Lung (tissue), 12 donors: ENCODE results near the gene SEC14L5. TPM values are rescaled to one million over a fixed set of nuclear protein-coding genes. Genes with fewer than 3 reads are reported as not detected.

Experiments used
- ATAC-seq: fragments of 200-7000 bp; cut with Tn5 transposase; one replicate; pipeline ENCODE4 v1.9.1; 2020; ENCODE audit warnings: moderate number of reproducible peaks; ENCODE audit not compliant: insufficient read depth, low FRiP score
- DNase-seq, 3 donors: peaks; one replicate each; pipeline ENCODE4 v3.0.0-alpha.2; 2013 to 2017
- H3K27ac ChIP-seq, 2 donors: one replicate each; pipeline ENCODE4 v1.5.1; 2013; ENCODE audit warnings: mild to moderate bottlenecking in 2 of 2, moderate library complexity in 2 of 2, control low read depth in 1 of 2, inconsistent platforms in 1 of 2, low read depth in 1 of 2, low read length in 1 of 2
- H3K27me3 ChIP-seq, 3 donors: one replicate each; pipeline ENCODE4 v1.5.1; 2013; ENCODE audit warnings: low read length in 2 of 3; ENCODE audit not compliant: control insufficient read depth in 3 of 3, insufficient read depth in 3 of 3
- H3K36me3 ChIP-seq, 4 donors: one replicate each; pipeline ENCODE4 v1.5.1; 2013; ENCODE audit warnings: low read length in 4 of 4, mild to moderate bottlenecking in 1 of 4, moderate library complexity in 1 of 4; ENCODE audit not compliant: control insufficient read depth in 4 of 4, insufficient read depth in 4 of 4
- H3K4me1 ChIP-seq, 5 donors: one replicate each; pipeline ENCODE4 v1.5.1; 2013; ENCODE audit warnings: low read length in 5 of 5, mild to moderate bottlenecking in 2 of 5, moderate library complexity in 1 of 5; ENCODE audit not compliant: control insufficient read depth in 5 of 5, insufficient read depth in 5 of 5
- H3K4me3 ChIP-seq: one replicate; pipeline ENCODE4 v1.5.1; 2013; ENCODE audit warnings: mild to moderate bottlenecking, control low read depth, moderate library complexity
- H3K9ac ChIP-seq, 2 donors: one replicate each; pipeline ENCODE4 v1.5.1; 2013; ENCODE audit warnings: low read length in 2 of 2, control low read depth in 1 of 2; ENCODE audit not compliant: insufficient read depth in 1 of 2
- H3K9me3 ChIP-seq, 4 donors: one replicate each; pipeline ENCODE4 v1.5.1; 2013; ENCODE audit warnings: low read length in 3 of 4, mild to moderate bottlenecking in 1 of 4, moderate library complexity in 1 of 4; ENCODE audit not compliant: control insufficient read depth in 4 of 4, insufficient read depth in 3 of 4
- CTCF ChIP-seq: IDR thresholded peaks from 2 replicates; pipeline ENCODE4 v1.5.1; 2012; ENCODE audit warnings: mild to moderate bottlenecking; ENCODE audit errors: control extremely low read depth, extremely low read depth
- WGBS, 2 donors: extraction: QIAGEN DNeasy Blood & Tissue Kit; methylation state at CpG; one replicate each; pipeline ENCODE4 v1.1.7; 2013; 5-methylcytosine and 5-hydroxymethylcytosine counted together
- polyA plus RNA-seq, 2 donors: library from polyadenylated mRNA; stranded (reverse); fragments of 200-250 nt; gene quantifications; one replicate each; pipeline ENCODE4 v1.2.1, GENCODE V29; 2013
- total RNA-seq, 2 donors: library from RNA; depleted of rRNA in 1 of 2; stranded (reverse); fragments of >200 nt in 1 of 2; gene quantifications; one replicate each; pipeline ENCODE4 v1.2.1, GENCODE V29; 2014 to 2021
- donor health status: control.
- donor health status: control.
- donor health status: Bipolar disorder and iron deficiency.
- donor health status: healthy.
- donor health status: DM: yes; HTN: yes; CAD: no.

The SEC14L5 gene
- total and polyA plus RNA-seq, 4 donors = 0.10 to 0.98 (median 0.28) TPM

- Histone ChIP-seq H3K9me3 (peaks cover 0 to 3% (median 0%) of the 10 kb centered on the region in 4 donors), H3K27ac (no peak overlapping the region), H3K4me3 (no peak overlapping the region), H3K4me1 (no peaks in the 10 kb centered on the region), H3K9ac (no peak overlapping the region), H3K36me3 (peaks cover 0 to 13% (median 1%) of the 10 kb centered on the region in 4 donors), H3K27me3 (no peaks in the 10 kb centered on the region)
- ATAC-seq = no peak
- WGBS, 2 donors = 81 to 86% methylated on average over 2 of the region's 2 CpGs
- DNase-seq = no peak
- no peak for TF ChIP-seq CTCF
These were observed 88.8 kb downstream of the SEC14L5 start for GRCh38 chr16:5046914-5047313.

GRCh38 chr16:5054876-5055865 lies 97.0 kb downstream of the SEC14L5 start:
- ATAC-seq (no peak), DNase-seq (no peak)
- 90 to 94% methylated on average over 16 of the region's 16 CpGs for WGBS, 2 donors
- no peak for TF ChIP-seq CTCF
- Histone ChIP-seq H3K27ac (no peak overlapping the region), H3K9me3 (peaks cover 0 to 3% (median under 1%) of the 10 kb centered on the region in 4 donors), H3K36me3 (peaks cover 0 to 7% (median 0%) of the 10 kb centered on the region in 4 donors), H3K4me3 (no peak overlapping the region), H3K9ac (no peak overlapping the region), H3K4me1 (no peaks in the 10 kb centered on the region), H3K27me3 (no peaks in the 10 kb centered on the region)

GRCh38 chr16:5056352-5056751 lies 98.2 kb downstream of the SEC14L5 start:
- Histone ChIP-seq H3K4me3 (no peak overlapping the region), H3K9ac (no peak overlapping the region), H3K27me3 (no peaks in the 10 kb centered on the region), H3K36me3 (peaks cover 0 to 7% (median 0%) of the 10 kb centered on the region in 4 donors), H3K27ac (no peak overlapping the region), H3K9me3 (peaks cover 0 to 1% (median 0%) of the 10 kb centered on the region in 4 donors), H3K4me1 (no peaks in the 10 kb centered on the region)
- peak; percentile 31 to 42 (median 33) for DNase-seq
- ATAC-seq = no peak
- 8 to 13% methylated on average over 11 of the region's 11 CpGs for WGBS, 2 donors
- TF ChIP-seq CTCF = no peak
